GM21360 (cell line): Measurements from ENCODE around the gene UGGT1.

ENCODE experiments used
- ATAC-seq: cut with Tn5 transposase; IDR thresholded peaks from one replicate; pipeline ENCODE4 v1.9.1; 2021; ENCODE audit warnings: mild to moderate bottlenecking, moderate library complexity; ENCODE audit not compliant: unreplicated experiment

UGGT1 gene

DNA sequence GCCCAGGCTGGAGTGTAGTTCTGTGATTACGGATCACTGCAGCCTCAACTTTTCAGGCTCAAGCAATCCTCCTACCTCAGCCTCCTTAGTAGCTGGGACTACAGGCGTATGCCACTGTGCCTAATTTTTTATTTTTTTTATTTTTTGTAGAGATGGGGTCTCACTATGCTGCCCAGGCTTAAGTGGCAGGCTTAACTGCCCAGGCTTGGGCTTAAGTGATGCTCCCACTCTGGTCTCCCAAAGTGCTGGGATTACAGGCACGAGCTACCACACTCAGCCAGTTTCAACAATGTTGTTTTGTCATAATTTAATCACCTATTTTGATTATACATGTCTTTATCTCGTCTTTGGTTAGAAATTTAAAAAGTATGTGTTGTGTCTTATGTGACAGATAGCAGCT, 18.2 kb downstream of the UGGT1 start:
- no peak for ATAC-seq

GRCh38 chr2:128115921-128116623, 25.1 kb downstream of the UGGT1 start:
- ATAC-seq, result no peak

DNA sequence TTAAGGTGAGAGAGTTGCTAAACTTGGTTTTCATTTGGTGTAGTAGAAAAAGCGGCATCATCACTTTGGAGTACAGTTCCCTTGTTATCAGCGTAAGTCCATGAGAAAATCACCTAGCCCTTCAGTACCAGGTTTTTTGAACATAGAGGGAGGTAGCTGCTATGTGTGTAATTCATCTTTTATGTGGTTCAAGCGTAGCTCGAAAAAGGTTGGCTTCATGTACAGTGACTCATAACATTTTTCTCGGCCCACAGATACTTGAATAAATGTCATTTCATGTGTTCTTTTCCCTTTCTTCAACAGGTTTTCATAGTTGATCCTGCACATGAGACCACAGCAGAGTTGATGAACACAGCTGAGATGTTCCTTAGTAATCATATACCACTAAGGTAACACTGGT, 43.6 kb downstream of the UGGT1 start:
- no peak for ATAC-seq

- ATAC-seq, result no peak
These were observed 46.2 kb downstream of the UGGT1 start for GRCh38 chr2:128137094-128137616.

DNA sequence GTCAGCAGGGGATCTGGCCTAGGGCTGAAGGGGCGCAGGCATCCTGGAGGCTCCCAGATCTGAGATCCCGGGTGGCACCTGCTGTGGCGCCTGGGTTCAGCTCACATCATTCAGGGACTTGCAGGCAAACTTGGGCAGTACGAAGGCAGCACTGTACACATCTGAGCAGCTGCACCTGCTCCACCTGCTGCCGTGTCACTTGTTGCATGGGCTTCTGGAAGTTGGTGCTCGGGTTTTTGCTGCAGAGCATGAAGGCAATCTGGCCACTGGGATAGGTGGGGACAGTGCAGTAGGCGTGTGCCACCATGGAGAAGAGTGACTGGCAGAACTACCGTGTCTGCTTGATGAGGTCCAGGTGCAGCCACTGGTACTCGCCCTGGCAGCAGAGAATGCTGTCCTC, 48.6 kb downstream of the UGGT1 start:
- ATAC-seq, result no peak

DNA sequence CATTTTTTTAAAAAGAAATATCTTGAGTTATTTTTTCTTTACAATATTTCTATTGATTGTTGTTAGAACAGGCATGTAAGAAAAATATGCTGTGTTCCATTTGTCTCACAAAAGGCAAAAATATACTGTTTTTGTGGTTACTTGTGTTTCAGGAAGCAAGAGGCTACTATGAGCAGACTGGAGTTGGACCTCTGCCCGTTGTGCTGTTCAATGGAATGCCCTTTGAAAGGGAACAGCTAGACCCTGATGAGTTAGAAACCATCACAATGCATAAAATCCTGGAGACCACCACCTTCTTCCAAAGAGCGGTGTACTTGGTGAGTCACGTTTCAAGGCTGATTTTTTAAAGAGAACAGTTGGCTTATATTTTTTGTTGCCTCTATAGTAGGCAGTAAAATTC, 54.7 kb downstream of the UGGT1 start:
- ATAC-seq, result no peak

DNA sequence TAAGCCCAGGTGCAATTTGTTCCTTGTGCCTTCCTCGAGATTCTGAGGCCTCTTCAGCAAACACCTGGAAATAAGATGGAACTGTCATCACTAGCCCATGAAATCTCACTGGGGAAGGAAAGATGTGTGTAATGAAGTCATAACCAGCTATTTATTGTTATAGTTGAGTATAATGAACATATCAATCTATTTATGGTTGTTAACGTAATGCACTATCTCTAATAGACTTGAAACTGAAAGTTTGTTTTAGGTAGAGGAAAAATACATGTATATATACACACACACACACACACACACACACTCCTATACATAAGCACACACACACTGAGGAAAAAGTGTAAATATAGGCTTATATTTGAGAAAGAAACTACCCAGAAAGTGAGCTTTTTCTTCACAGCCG, 62.8 kb downstream of the UGGT1 start:
- ATAC-seq, result no peak

DNA sequence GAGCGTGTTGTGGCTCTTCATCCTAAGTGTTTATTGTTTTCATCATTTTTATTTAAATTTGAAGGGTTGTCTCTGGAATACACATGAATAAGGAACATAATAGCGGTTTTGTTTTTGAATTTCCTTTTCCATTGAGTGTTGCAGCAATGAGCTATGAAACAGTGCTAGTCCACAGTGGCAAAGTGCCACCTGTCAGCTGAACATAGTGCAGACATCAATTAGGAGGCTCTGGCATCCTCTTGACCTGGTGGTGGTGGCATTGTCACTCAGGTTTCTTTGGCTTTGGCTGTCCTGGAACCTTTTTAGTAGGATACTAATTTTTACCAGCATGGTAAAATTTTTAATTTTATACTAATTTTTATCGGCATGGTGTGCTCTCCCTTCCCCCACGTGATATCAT, 63.2 kb downstream of the UGGT1 start:
- ATAC-seq, result no peak

- ATAC-seq, result peak; percentile 49
These were observed 65.0 kb downstream of the UGGT1 start for GRCh38 chr2:128155970-128156369.

DNA sequence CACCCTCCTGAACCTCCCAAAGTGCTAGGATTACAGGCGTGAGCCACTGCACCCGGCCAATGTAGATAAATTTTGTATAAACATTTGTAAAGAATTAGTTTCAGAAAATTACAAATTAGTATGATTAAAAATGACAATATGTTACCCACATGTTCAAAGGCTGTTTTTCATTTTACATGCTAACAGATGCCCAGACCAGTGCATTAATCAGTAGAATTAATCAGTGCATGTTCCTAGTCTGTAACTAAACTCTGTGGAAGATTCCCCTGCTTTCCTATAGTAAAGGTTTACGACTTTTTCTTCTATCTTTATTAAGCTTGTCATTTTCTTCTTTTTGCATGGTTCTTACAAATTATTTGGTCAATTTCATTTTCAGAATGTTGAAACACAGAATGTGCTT, 65.8 kb downstream of the UGGT1 start:
- ATAC-seq, result no peak

DNA sequence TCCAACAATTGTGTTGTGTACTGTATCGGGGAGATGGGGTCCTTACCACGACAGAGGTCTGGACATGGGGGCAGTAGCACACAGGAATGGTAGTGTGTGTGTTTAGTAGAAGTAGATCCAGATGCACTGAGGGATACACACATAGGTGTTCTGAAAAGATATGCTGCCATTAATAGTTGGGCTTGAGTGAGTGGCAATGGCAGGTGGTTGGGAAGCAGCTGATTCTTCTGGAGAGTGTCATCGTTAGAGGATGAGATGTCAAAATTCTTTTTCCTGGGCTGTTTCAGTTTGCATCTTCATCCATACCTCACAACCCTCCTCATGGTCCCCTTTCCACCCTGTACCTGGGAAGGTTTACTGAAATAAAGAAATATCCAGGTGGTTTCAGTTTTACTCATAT, 66.6 kb downstream of the UGGT1 start:
- no peak for ATAC-seq

- ATAC-seq, result no peak
These were observed 67.2 kb downstream of the UGGT1 start for GRCh38 chr2:128158176-128158575.

GRCh38 chr2:128159437-128159836, 68.4 kb downstream of the UGGT1 start:
- ATAC-seq, result no peak

DNA sequence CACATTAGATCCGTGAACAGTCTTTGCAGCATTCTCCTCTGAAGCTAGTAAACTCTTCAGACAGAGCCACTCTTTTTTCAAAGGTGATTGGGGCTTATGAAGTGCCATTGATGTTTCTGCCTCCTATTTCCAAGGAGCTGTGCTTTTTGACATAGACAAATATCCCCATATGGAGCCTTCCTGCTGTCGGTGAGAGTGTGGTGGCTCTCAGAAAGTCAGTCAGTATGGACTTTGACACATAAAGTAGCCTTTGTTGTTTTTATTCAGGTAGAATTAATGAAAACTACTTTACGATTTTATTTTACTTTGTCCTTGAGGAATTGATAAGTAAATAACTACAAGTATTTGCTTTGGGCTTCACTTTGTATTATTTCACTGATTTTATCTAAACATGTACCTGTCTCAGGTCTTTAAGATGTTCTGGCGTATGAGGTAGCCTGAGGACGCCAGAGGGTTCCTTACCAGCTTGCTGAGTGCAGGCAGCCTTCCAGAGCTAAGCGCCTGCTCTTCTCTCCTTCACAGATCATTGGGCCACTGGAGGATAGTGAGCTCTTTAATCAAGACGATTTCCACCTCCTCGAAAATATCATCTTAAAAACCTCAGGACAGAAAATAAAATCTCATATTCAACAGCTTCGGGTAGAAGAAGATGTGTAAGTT, 69.7 kb downstream of the UGGT1 start:
- no peak for ATAC-seq

GRCh38 chr2:128162266-128162665, 71.3 kb downstream of the UGGT1 start:
- ATAC-seq, result no peak

DNA sequence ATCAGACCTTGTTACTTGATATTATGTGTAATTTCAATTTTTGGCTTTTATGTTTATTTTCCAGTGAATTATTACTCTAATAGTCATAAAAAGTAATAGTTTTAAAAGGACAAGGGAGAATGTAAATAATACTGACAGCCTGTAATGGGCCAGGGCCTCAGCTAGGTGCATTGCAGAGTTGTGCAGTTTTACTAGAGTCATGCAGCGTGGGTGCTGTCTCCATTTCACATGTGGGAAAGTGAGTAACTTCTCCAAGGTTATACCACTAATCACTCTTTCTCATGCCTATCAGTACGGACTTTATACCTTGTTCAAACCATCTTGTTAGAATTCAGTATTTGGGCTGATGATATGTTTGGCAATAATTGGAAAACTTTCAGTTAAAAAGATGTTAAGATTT, 73.3 kb downstream of the UGGT1 start:
- ATAC-seq, result no peak

DNA sequence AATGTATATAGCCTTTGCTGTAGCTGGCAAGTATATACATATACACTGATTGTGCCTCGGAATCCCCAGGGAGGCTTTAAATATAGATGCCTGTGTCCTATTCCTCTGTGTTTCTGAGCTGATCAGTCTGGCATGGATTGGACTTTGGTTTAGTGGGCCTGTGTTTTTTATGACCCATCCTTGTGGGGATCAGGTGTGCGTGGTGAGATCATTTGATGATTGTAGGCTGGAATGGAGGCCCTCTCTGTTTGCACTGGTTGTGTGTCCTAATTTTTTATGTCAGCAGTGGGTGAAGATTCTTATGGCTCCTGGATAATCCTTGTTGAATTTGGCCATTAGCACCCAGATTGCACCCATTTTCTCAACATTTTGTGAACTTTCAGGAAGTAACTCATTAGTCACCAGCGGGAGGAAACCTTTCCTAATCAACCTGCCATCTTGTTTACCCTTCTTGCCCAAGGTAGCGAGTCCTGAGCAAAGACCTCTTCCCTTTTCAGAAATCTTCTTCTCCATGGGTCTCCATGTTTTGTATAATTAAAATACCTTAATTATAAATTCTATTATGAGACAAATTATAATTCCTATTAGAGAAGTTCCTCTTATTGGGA, 75.8 kb downstream of the UGGT1 start:
- ATAC-seq, result no peak

GRCh38 chr2:128169094-128169493, 78.1 kb downstream of the UGGT1 start:
- ATAC-seq, result no peak

- ATAC-seq, result no peak
These were observed 78.5 kb downstream of the UGGT1 start for GRCh38 chr2:128169497-128169896.

DNA sequence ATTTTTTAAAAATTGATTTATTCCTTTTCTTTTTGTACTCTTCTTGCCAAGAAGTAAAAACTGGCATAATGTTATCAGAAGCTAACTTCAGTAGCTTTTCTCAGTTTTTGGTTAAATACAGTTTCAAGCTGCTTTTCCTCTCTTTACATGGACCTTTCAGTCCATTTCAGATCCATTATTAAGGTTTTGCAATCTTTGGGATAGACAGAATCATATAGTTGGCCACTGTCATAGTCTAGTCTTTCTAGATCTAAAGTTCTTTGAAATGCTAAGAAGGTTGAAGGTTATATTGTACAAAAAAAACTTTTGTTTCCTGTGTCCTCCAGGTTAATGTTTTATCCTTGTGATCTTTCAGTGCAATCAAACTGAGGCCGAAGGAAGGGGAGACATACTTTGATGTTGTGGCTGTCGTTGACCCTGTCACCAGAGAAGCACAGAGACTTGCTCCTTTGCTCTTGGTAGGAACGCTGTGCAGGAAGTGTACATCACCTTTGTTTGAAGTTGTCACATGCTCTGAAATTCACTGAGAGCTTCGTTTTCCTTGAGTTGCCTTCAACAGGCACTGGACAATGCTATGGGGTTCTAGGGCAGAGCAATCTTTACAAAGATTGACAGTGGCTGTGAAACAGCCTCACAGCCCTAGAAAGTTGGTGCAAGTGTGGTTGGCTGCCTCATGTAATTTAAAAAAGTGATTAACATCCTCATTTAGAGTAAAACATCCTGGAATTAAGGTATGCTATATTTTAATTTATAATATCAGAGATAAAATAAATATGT, 79.1 kb downstream of the UGGT1 start:
- no peak for ATAC-seq

DNA sequence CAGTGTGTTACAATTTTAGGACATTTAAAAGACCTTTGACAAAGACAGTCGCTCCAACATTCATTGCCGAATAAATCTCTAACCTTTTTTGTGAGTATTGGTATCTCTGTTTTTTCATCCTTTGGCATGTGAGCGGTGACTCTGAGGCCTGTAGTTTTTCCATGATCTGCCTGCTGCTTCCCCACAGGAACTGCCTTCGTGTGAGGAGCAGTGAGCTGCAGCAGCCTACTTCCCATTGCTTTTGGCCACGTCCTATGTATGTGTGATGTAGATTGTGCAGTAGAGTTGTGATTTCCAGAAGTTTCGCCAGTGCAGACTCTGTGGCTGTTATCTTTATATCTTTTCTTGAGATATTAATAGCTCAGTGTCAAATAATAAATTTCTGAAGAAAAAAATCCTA, 79.8 kb downstream of the UGGT1 start:
- no peak for ATAC-seq
